T-helper 9 cell (primary cell): ENCODE measurements around the gene ADAM10.

Source experiments
- DNase-seq: peaks from one replicate; pipeline ENCODE4 v3.0.0-alpha.2; 2020

ADAM10 gene

GRCh38 chr15:58573270-58573669 lies 176.2 kb downstream of the ADAM10 start:
- DNase-seq: no peak

DNA sequence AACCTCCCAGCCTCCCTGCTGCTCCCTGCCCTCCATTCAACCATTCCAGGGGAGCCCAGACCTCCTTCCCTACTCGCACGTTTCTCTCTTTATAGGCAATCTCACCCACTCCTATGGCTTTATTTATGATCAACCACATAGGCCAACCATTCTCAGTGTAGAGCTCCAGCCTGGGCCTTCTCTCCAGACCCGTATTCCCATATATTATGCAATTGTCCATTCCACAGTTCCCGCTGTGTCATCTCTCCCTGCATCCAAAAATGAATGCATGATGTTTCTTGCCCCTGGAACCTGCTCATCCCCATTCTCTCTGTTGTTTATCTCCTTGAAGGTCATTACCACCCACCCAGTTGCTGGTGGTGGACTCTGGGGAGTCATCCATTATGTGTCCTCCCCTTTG lies 177.0 kb downstream of the ADAM10 start:
- no peak for DNase-seq

DNA sequence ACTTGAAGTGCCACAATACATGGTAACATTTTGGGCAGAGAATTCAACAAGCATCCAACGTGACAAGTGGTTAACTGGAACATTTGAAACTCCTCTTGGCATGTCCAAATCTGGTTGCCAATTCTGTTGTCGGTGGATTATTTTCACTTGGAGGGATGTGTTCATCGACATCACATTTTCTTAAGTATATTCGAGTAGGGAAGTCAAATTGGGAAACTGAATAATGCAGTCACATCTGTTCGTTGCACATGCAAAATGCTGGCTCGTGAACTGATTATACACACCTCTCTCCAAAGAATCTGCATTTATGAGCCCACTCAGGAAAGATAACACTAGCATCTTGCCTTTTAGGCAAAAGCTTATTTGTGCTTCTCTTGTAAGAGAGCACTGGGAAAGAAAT lies 178.0 kb downstream of the ADAM10 start:
- no peak for DNase-seq

- DNase-seq: no peak
These were observed 180.1 kb downstream of the ADAM10 start for GRCh38 chr15:58569455-58569854.

DNA sequence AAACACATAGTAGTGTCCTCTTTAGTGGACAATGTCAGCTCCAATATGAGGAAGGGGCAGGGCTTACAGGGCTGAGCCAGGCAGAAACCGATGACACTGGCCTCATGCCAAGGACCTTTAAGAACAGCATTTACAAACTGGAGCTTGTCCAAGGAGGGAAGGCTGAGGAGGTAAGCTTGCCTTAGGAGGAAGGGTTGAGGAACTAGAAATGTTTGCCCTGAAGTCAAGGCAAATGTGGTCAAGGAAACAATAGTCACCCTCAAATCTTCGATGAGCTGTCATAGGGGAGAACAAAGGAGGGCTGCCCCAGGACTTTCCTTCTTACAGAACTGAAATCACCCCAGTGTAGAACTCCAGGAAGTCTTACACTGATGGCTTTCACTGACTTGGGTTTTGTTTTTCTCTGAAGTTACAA lies 181.3 kb downstream of the ADAM10 start:
- no peak for DNase-seq

- no peak for DNase-seq
These were observed 183.5 kb downstream of the ADAM10 start for GRCh38 chr15:58566029-58566428.

DNA sequence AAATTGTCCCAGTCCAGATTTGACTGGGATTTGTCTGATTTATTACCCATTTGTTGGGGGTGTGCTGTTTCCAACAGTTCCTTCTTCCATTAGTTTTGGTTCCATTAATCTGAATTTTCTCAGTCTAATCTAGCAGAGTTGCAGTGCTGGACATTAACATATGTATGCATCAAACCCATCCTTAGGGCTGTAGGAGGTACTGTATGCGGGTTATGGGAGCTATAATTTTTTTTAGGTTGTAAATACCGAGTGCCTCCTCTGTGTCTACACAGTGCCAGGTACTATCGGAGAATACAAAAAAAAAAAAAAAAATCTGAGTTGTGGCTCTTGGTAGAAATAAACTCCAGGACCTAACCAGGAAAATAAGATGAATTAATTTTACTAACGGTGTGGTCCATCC lies 183.9 kb downstream of the ADAM10 start:
- DNase-seq: no peak

DNA sequence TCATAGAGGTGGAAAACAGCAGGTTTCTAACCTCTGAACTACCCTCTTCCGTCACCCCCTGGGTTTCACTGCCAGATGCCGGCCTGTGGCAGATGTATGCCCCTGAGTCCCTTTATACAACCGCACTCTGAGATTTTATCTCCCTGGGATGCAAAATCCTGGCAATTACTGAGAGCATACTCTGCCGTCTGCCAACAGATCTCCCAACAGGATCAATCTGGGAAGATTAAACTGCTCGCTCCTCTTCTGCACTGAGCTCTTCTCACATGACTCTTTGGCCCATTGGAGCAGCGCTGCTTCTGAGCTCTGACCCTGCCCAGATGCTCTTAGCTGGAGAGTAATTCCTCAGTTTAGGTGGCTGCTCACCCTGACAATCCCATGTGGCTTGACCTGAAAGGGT lies 184.5 kb downstream of the ADAM10 start:
- DNase-seq: no peak

GRCh38 chr15:58562135-58562534 lies 187.4 kb downstream of the ADAM10 start:
- DNase-seq: no peak

DNA sequence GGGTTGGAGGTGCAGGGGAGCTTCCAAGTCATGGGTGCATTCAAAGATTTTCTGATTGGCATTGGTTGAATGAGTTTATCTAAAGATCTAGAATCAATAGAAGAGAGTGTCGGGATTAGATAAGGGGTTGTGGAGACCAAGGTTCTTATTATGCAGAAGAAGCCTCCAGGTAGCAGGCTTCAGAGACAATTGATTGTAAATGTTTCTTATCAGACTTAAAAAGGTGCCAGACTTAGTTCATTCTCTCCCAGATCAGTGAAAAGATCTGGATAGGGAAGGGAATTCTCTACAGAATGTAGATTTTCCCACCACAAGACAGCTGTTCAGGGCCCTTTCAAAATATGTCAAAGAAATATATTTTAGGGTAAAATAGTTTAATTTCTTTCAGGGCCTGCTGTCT lies 188.2 kb downstream of the ADAM10 start:
- no peak for DNase-seq

DNA sequence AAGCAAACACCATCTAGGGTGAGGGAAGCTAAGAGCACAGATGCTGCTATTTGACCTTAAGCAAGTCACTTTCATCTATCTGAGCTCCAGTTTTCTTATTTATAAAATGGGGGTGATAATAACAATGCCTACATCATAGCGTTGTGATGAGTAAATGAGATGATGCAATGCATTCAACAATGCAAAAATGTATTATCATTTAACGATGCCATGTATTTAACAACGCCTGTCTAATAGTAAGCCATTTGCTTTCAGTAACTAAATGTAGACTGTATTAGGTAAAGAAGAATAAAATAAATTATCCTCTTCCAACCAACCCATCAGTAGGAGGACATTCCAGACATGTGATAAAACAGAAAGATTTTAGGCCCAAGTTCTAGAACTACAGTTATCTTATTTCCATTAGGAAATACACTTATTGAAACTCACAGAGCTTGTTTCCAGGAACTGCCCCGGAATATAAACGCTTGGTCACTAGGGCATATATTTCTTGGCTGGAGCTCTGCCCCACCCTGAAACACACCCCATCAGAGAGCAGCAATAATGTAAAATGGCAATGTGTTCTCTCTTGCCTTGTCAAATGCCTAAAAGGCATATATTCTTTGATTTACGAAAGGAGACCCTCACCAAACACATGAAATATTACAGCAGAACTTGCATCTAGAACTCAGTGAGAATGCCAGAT lies 189.5 kb downstream of the ADAM10 start:
- DNase-seq: no peak

GRCh38 chr15:58558777-58559176 lies 190.7 kb downstream of the ADAM10 start:
- DNase-seq: no peak

- no peak for DNase-seq
These were observed 193.0 kb downstream of the ADAM10 start for GRCh38 chr15:58556541-58556940.

- no peak for DNase-seq
These were observed 193.5 kb downstream of the ADAM10 start for GRCh38 chr15:58556028-58556361.

DNA sequence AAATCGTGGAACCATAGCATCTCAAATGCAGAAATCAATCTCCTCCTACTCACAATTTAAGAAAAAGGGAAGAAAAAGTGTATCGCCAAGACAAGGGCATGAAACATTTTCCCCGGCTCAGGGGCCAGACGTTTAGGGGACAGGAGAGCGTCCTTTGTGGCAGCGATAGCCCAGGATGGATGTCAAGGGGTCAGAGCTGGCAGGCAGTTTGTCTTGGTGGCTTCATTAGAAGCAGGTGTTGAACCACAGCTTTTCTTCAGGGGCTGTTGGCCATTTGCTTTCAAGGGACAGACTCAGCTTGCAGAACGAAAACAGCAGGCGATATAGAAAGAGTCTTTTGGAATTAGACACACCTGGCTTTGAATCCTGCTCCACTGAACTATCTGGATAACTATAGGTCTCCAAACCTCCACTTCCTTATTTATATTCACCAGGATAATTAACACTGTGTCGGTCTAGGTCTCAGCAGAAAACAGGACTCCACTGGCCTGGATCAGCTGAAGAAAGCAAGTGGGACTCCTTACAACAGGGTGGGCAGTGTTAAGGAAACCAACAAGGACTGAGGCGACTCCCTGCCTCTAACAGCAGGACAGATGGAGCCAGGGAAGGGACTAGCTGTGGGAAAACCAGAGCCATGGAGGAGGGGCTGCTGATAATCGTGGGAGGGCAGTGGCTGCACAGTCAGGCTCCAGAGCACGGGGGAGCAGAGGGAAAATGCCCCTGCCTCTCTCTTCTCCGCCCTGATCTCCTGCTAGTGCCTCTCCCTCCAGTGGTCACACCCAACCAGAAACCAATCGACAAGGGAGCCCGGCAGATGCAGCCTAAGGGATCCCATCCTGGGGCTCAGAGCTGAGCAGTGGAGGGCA lies 194.1 kb downstream of the ADAM10 start:
- DNase-seq: no peak

GRCh38 chr15:58554758-58555157 lies 194.7 kb downstream of the ADAM10 start:
- DNase-seq: no peak

DNA sequence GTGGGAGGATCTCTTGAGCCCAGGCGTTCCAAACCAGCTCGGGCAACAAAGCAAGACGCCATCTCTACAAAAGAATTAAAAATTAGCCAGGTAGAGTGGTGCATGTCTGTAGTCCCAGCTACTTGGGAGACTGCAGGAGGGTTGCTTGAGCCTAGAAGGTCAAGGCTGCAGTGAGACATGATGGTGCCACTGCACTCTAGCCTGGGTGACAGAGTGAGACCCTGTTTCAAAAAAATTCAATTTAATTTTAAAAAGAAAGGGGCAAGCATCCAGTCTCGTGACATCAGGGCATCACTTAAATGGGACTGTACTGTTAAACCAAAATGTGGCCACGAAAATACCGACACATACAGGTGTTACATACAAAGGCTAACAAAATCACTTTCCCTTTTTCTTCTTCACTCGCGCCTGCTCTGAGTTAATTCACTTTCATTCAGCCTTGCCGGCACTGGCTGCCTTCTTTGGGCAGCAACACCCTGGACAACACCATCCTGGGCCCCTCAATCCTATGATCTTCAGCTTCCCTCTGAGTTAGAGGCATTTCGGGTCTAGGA lies 196.1 kb downstream of the ADAM10 start:
- DNase-seq: no peak

DNA sequence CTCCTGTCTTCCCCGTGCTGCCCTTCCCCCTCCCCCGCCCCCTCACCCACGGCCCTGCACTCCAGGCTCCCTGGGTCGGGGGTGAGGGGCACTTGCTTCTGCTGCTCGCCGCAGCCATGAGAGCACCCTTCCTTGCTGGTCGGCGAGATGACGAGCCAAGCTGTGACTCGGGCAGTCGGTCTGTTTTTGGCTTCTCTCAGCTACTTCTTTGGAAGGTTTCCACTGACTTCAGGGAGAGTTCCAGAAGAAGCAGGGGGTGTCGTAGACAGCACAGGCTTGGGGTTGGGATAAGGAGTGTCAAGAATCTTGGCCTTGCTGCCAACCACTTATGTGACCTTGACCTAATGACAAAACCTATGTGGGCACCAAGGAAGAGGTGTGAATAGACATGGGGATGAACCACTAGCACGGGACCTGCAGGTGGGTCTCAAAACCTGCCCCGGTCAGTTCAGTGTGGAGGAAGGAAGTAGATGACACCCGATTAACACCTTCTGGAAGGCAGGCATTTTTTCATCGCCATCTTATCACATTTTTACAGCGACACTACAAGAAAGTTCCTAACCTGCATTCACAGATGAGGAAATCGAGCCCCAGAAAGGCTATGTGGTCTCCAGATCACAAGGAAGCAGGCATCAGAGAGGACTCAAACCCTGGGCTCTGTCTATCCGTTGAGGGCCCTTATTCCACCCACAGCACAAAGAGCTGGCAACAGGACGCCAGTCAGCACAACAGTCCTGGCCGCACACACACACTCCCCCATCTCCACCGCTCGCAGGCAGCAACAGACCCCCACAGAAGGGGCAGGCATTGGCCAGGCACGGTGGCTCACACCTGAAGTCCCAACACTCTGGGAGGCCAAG lies 196.8 kb downstream of the ADAM10 start:
- DNase-seq: no peak

DNA sequence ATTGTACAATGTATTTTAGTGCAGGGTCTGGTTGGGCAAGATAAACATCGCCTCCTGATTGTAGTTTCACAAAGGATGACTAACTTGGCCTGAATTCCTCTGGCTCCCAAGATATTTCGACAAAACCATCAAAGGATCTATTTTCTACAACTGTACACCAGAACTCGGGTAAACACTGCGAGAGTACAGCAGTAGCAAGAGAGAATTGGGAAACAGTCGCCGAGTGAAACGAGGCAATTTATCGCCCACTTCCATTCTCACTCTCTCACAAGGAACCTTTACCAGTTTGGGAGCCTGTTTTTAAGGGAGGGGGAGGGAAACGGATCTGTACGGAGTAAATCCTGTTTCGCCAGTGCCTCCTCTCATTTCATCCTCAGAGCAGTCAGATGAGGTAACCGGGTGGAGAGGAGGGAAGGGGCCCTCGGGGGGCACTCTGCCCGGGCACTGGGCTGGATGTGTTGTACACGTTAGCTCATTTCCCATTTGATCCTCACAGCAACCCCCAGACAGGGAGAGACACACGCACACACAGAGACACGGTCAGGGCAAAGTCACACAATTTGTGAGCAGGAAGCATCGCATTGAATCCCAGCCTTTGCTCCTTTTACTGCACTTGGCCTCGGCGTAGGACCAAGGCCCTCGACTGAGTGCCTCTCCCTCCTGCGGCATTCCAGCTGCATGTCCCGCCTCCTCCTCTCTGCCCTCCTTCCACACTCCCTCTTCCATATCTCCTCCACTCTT lies 197.6 kb downstream of the ADAM10 start:
- DNase-seq: no peak

DNA sequence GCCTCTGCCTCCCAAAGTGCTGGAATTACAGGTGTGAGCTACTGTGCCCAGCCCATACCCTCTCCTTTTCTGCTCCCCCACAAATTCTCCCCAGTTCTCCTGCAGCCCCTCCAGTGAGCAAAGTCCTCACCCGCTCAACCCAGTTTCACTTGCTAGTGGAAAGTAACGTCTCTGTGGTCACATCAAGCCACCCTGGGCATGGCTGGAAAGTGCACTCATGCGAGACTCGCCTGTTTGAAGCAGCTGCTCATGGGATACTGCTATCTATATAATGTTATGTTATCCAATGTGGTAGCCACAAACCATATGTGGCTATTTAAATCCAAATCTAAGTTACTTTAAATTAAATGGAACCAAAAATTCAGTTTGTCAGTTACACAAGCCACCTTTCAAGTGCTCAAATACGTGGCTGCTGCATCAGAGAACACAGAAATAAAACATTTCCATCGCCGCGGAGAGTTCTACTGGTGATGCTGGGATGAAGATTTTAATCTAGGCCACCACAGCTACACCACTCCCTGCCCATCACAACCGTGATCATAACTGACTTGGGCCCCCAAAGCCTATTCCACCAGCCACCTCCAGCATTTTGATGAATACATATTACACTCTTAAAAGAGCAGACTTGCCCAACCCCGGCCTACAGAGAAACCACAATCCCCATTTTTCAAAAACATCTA lies 198.3 kb downstream of the ADAM10 start:
- no peak for DNase-seq

DNA sequence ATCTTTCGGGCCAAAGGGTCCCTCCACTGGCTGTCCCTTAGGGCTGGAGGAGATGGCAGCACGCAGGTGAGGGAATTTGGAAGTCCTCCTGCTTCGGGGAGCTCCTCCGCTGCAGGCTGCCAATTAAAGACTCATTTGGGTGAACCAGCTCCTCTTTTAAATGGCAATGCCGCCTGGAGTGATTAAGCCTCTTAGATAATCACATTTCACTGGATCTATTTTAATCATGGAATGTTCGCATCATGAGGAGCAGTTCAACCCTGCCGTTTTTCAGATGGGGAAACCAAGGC lies 199.8 kb downstream of the ADAM10 start:
- DNase-seq: no peak
